ENCODE results near the gene TRMO.

Gene TRMO

DNA sequence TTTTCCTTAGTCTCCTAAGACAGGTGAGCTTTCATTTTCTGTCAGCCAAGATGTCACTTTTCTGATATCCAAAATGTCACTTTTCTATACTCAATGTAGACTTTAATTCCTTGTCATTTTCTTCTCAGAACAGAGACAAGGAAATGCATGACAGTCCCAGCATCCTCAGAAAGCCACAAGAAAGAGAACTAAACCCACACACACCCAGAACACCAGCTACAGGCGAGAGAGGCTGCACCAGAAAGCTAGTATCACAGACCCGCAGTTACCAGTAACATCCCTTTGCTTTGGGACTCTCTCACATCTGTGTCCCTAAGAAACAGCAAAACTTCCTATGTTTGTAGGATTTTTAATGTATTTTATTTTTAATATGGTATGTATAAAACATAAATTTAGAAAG lies 17.1 kb downstream of the TRMO start:
- DNase-seq (ENCODE audit: low spot score) (no peak), FAIRE-seq (no peak)

DNA sequence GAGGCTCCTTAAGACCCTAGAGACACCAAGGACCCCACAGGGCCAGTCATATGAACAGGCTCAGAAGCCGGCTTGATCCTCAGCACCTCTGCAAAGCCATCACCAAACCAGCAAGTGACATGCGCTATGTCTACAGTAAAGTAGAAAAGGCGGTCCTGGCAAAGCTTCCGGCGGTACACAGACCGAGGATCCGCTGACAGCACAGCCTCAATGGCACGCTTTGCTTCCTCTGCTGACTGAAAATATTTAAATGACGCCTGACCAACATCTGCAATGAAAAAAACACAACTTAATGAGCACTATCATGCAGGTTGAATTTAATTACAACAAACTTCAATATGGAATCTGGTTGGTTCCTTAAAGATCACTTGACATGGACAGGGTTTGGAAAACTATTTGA lies 17.6 kb downstream of the TRMO start:
- DNase-seq (ENCODE audit: low spot score) (no peak), FAIRE-seq (no peak)

DNA sequence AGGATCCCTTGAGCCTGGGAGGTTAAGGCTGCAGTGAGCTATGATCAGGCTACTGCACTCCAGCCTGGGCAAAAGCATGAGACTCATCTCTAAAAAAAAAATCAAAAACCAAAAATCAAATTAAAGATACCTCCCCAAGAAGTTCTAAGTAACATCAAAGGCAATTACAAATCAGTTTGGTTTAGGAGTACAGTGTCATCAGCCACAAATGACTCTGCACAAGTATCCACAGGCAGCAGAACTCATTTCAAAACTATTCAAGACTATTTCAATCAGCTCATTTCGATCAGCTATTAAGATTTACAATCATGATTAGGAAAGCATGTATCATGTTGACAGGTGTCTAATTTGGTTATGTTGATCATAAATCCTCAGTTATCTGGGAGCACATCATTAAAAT lies 19.1 kb downstream of the TRMO start:
- DNase-seq (ENCODE audit: low spot score) (no peak), FAIRE-seq (no peak)

DNA sequence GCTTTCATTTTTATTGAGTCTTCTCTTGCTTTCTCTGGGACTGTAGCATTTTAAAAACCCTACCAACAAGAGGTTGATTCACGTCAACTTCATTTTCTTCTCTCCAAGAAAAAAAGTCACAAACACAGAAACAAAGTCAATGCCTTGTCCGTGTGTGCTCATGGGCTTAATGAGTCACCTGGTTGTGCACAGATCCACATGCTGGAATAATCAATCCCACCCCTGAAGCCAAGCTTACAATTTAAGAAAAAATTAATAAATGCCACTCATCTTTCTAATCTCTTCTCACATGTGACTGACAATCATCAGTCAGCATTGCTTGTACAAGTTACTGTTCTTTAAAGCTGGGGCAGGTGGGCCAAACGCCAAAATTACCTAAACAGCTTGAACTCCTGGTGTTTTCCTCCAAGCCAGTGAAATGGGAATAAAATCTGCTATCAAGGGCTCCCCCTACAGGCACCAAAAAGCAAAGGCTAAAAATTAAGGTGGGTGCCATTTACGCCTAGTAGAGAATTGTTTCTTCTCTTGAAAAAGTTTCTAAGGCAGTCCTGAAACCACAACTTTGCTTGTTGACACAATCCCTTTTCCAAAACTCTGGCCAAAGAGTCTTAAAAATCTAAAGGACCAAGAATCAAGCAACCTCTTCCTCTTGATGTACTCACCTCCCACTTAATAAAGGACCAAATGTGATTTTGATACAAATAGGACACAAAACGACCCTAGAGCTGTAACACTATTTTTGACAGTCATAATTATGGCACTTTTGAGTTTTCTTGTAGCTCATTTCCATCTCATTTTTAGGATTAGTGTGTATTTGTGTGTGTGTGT lies 21.3 kb downstream of the TRMO start:
- DNase-seq (ENCODE audit: low spot score) = peak; percentile 61
- peak; percentile 61 for FAIRE-seq

DNA sequence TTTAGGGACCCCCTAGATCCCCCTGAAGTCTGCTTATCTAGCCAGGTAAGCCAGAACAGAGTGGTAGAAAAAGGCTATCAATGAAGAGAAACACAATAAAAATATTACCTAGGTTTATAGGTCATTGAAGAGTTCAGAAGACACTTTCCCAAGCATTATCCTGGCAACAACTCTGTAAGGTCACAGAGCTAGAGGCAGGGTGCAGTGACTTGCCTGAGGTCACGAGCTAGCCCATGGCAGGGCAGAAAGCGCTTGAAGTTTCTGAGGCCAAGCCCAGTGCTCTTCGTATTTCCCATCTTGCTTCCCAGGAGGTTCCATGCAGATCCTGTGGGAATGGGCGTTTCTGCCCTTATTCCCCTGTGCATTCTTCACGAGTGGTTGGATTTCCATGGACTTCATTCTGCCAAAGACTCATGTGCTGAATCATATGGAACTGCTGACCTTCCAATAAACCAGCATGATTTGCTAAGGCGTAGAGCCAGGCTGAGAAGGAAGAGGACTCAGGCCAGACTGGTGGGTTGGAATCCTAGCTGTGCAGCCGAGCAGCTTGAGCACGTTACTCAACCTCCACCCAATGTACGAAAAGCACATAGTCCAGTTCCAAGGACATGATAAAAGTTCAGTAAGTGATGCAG lies 22.1 kb downstream of the TRMO start:
- DNase-seq (ENCODE audit: low spot score) (peak; percentile 70), FAIRE-seq (peak; percentile 36)

DNA sequence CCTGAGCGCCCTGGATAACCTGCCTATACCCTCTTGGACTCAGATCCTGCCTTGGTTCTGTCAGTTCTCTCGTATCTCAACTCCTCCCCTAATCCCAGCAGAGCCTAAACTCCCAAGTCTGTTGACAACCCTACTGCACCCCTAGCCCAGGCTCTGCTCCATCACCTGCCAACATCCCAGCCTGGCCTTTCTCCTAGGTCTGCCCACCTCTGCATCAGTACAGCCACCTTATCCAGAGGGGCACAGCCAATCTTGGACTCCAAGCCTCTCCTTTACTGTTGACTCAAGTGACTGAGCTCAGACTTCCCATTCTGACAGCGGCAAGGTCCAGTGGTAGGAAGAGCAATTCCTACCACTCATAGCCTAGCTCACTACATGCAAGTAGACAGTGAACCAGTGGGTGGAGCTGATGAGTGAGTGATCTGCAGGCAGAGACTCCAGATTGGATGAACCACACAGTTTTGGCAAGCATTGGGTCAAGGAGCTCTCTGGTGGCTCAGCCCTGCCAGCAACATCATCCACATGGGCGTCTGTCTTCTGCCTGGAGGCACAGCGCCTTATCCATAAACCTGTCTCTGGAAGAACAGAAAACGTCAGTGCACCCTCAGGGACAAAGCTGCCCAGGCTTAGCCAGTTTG lies 26.5 kb downstream of the TRMO start:
- no peak for FAIRE-seq
- DNase-seq (ENCODE audit: low spot score) = peak; percentile 17

DNA sequence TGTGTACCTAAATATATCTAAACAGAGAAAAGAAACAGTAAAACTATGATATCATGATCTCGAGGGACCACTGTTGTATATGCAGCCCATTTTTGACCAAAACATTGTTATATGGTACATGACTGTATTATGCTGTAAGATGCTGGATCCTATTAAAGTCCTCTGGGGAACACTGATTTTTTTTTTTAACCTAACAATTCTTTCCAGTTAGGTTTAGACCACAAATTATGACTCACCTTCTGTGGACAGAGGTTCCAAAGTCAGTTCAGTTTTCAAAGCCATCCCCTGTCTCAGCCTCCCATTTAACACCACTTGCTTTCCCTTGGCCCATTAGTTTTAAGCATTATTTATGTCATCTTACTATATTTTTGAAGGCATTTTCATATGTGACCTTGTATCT lies 27.1 kb downstream of the TRMO start:
- DNase-seq (ENCODE audit: low spot score) (peak; percentile 26), FAIRE-seq (peak; percentile 70)

DNA sequence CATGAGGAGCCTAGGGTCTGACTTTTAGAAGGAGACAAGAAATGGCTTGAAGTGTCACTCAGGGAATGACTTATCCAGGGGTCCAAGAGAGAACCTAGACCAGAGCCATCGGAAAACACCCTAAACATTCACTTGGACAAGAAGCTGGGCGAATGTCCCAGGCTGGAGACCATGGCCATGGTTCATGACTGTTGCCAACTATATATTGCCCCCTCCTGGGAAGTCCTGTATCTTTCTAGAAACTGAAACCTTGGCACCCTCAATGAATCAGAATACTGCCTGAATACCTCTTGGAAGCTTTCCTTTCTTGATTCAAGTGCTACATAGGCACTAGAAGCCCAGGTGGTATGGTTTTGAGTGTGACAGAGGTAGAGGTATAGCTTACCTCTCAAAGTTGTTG lies 29.9 kb downstream of the TRMO start:
- no peak for DNase-seq (ENCODE audit: low spot score)

DNA sequence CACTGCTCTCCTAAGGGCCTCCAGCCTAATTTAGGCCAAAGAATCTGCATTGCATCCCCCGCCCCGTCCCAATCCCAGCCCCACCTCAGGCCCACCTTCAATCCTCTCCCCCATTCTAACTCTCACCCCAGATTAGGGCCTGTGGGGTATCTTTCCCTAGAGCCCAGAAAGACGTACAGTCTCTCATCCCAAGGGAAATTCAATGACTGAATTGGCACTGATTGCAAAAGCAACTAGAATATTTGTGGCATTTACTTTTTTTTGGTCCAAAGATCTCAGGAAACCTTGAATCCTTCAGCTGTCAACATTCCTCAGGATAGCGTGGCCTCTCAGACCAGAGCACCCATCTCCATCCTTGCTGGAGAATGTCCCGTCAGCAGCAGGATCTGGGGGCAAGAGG lies 30.6 kb downstream of the TRMO start:
- no peak for DNase-seq (ENCODE audit: low spot score)
- FAIRE-seq = no peak

More for the DNA sequence above, 29.9 kb downstream of the TRMO start:
- FAIRE-seq = no peak

DNA sequence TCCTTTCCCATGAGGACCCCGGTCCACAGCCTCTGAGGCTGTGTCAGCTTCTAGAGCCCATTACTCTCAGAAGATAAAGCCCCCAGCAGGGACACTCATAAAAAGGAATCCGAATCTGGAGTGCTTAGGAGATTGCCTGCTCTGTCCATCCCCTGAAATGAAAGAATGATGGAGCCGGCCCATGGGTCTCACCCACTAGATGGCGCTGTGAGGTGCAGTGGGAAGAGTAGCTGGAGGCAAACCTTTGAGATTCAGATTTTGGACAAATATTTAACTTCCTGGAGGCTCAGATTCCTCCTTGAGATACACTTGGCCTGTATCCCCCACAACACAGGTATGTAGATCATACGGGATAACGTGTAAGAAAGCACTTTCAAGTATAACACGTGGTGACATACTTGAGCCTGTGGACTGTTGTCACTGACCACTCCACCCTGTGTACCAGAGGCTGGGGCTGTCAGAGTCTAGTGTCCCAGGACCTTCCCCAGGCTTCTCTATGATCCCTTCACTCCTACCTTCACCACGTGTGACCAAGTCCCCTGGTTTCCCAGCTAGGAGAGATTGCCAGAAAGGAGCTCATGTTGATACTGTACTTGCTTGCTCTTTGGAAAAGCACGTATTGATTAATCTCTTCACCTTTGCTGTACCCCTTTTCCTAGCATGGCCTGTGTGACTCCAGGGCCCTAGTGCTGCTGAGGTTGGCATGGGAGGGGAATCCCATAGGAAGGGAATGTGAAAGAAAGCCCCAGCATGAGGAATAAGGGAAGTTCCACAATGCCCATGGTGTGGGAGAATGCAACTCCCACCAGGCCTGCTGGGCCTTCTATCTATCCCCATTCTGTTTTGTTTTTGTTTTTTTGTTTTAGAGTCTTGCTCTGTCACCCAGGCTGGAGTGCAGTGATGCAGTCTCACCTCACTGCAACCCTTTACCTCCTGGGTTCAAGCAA lies 32.1 kb downstream of the TRMO start:
- FAIRE-seq (no peak), DNase-seq (ENCODE audit: low spot score) (no peak)

DNA sequence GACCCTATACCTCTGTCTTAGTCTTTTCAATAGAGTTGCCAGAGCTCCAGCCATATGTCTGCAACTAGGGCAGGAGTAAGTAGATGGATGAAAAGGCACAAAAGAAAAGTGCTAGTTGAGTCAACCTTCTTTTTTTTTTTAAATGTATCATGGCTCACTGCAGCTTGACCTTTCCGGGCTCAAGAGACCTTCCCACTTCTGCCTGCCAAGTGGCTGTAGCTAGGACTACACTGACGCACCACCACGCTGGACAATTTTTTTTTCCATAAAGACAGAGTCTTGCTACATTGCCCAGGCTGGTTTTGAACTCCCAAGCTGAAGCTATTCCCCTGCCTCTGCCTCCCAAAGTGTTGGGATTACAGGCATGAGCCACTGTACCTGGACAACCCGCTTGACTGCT lies 42.0 kb downstream of the TRMO start:
- DNase-seq (ENCODE audit: low spot score) = peak; percentile 43
- FAIRE-seq = peak; percentile 55

DNA sequence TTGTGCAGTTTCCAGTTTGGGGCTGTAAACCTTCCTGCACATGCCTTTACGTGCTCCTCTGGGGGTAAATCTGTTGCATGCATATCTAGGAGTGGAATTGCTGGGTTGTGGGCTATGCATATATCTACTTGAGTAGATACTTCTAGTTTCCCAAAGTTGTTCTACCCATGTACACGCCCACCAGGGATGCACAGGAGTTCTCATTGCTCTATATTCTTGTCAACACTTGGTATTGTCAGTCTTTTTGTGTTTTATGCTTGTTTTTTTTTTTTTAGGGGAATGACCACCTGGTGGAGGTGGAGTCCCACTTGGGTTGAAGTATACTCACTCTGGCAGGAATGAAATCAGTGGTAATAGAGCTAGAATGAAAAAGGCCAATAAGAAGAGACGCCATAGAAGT lies 46.2 kb downstream of the TRMO start:
- FAIRE-seq (no peak), DNase-seq (ENCODE audit: low spot score) (no peak)

DNA sequence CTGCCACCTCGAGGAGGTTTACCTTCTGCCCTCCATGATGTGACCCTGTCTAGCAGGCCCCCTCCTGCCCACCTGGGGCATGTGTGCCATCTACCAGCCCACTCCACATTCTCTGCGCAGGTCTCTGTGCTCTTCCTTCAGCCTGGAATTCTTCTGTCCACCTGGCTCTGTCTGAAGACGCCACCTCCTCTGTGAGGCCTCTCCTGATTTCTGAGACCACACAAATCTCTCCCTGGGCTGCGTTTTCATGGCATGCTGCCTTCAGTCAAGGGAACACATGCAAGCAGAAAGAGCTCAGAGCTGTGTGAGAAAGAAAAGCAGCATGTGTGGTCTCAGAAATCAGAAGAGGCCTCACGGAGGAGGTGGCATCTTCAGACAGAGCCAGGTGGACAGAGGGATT lies 47.2 kb downstream of the TRMO start:
- DNase-seq (ENCODE audit: low spot score) = no peak
- FAIRE-seq = no peak

DNA sequence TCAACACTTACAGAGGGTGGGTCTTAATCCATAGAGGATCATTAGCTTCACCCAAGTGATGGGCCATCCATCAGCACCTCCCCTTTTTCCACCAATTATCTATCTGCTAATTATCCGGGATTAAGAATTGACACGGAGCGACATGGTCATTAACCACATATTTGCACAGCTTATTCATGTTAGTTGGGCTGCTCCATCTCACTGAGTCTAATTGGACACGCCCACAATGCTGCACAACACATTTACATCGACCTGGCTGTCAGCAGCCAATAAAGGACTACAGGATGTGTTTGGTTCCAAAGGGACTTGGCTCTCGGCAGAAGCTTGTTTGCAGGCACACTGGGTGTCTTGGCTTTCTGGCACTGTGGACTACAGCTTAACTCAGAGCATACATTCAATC lies 47.7 kb downstream of the TRMO start:
- FAIRE-seq = no peak
- DNase-seq (ENCODE audit: low spot score) = no peak

DNA sequence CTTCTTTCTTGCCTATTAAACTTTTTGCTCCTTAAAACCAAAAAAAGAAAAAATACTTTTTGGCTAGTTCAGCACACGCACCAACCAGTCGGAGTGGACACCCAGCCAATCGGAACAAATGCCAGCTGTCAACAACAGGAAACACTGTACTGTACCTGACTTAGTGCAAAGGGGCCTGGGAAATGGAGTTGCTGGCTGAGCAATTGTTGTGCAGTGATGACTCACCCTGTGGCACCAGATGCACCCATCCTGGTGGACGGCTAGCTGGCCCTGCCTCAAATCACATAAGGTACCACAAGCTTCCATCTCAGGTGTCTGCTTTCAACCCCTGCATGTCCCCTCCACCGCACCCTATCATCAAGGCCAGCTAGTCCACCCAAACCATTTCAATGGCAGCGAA lies 48.4 kb downstream of the TRMO start:
- FAIRE-seq (peak; percentile 80), DNase-seq (ENCODE audit: low spot score) (peak; percentile 70)

DNA sequence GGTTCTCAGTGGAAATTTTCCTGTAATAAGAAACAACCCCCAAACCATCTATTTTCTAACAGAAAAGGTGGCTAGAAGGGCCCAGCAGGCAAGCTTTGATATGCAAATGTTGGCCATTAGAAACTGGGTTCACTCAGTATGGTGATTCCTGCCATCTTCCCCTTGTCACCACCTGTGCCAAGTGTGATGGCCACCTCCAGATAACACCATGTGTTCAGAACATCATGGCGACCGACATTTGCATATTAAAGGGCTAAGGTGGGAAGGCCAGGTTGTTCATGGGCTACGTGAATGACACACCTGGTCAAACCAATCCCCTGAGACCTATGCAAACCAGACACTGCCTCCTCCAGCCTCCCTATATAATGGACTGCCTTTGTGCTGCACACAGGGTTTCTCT lies 48.9 kb downstream of the TRMO start:
- DNase-seq (ENCODE audit: low spot score) (no peak), FAIRE-seq (no peak)

DNA sequence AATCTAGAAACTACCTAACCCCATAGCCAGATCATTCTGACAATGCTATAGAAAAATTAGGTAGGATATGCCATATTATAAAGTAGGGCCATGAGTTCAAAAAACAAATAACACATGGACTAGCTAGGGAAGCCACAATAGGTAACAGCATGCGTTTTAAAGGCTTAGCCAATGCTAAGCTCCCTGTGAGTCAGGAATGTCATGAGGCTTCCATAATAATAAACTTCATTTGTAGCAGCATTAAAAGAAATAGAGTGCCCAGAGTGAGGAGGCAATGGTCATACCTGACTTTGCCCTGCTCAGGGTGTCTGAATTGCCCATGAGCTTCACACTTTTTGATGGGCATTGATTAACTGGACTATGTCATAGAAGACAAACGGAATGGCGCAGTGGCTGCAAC lies 53.4 kb downstream of the TRMO start:
- FAIRE-seq = no peak
- no peak for DNase-seq (ENCODE audit: low spot score)

DNA sequence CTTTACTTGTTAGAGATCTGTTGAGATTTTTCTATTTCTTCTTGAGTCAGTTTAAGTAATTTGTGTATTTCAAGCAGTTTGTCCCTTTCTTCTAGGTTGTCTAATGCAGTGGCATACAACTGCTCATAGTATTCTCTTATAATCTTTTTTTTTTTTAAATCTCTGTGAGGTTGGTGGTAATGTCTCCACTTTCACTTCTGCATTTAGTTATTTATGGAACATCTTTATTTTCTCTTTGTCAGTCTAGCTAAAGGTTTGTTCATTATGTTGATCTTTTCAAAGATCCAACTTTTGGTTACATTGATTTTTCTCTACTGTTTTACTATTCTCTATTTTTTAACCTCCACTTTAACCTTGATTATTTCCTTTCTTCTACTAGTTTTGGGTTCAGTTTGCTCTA lies 55.5 kb downstream of the TRMO start:
- DNase-seq (ENCODE audit: low spot score) (no peak), FAIRE-seq (no peak)

DNA sequence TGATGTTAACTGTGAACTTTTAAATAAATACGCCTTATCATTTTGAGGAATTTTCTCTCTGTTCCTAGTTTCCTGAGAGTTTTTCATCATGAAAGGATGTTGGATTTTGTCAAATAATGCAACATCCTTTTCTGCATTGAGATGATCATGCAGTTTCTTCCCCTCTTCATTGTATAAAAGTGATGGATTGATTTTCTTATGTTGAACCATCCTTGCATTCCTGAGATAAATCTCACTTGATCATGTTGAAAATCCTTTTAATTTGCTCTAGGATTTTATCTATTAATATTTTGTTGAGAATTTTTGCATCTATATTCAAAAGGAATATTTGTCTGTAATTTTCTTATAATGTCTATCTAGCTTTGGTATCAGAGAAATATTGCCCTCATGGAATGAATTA lies 56.0 kb downstream of the TRMO start:
- DNase-seq (ENCODE audit: low spot score) (no peak), FAIRE-seq (no peak)

DNA sequence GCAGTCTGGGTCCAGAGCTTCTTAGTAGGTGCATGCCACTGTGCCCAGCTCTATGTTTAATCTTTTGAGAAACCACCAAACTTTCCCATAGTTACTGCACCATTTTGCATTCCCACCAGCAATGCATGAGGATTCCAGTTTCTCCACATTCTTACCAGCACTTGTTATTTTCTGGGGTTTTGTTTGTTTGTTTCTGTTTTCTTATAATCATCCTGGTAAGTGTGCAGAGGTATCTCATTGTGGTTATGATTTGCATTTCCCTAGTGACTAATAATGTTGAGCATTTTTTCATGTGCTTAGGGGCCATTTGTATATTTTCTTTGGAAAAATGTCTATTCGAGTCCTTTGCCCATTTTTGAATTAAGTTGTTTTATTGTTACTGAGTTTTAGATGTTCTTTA lies 57.9 kb downstream of the TRMO start:
- no peak for FAIRE-seq
- no peak for DNase-seq (ENCODE audit: low spot score)

DNA sequence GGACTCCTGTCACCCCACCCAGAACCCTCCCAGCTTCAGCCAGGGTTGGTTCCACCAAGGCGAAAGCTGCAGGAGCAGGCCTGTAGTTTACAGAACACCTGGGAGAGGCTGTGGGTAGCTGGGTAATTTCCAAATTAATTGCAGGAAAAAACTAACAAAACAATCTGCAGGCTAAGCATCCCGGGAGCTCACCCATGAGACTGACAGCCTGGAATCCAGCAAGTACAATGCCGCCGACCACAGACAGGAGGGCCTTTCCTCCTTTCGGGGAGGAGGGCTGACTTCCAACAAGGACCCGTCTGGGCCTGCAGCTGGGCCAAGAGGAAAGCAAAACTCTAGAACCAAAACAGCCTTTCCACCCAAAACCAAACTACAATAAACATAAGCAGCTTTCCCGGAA lies 59.0 kb downstream of the TRMO start:
- FAIRE-seq = no peak
- DNase-seq (ENCODE audit: low spot score) = no peak

DNA sequence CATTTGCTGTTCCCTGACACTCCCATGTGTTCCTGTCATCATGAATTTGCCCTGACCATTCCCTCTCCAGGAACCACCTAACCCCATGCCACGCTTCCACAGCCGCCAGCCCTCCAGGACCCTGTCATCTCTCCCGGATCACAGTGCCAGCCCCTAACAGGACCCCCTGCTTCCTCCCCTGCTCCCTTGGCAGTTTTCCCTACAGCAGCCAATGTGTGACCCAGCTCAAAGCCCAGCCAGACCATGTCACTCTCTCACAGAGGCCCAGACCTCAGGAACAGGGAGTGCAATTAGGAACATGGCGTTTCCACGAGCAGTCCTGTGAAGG lies 61.2 kb downstream of the TRMO start:
- no peak for FAIRE-seq
- no peak for DNase-seq (ENCODE audit: low spot score)
